H9 (cell line): Measurements from ENCODE around the gene SH3BGRL3. TPM values are rescaled to one million over a fixed set of nuclear protein-coding genes. Genes with fewer than 3 reads are reported as not detected.
A peak's percentile ranks its signal among the peaks of the same experiment; 100 is the strongest.

Source experiments
- DNase-seq: peaks from one replicate; pipeline ENCODE4 v3.0.0-alpha.2; 2017
- H2AFZ ChIP-seq: one replicate; pipeline ENCODE4 v1.6.1; 2013; ENCODE audit warnings: mild to moderate bottlenecking, low read length, control low read depth, moderate library complexity
- H2AK5ac ChIP-seq: 2 replicates; pipeline ENCODE4 v1.6.1; 2013; ENCODE audit warnings: low read length, control low read depth, mixed read lengths; ENCODE audit not compliant: insufficient read length
- H2BK120ac ChIP-seq: one replicate; pipeline ENCODE4 v1.6.1; 2013; ENCODE audit warnings: low read depth, mild to moderate bottlenecking, low read length, control low read depth, inconsistent platforms; ENCODE audit not compliant: poor library complexity, severe bottlenecking
- H2BK12ac ChIP-seq: 2 replicates; pipeline ENCODE4 v1.6.1; 2013; ENCODE audit warnings: low read length, control low read depth, mixed read lengths, low read depth; ENCODE audit not compliant: insufficient read length
- H2BK15ac ChIP-seq: 2 replicates; pipeline ENCODE4 v1.6.1; 2013; ENCODE audit warnings: low read depth, low read length, control low read depth
- H2BK20ac ChIP-seq: one replicate; pipeline ENCODE4 v1.6.1; 2013; ENCODE audit warnings: low read depth, mild to moderate bottlenecking, low read length, control low read depth, inconsistent platforms; ENCODE audit not compliant: poor library complexity, severe bottlenecking
- H2BK5ac ChIP-seq: 2 replicates; pipeline ENCODE4 v1.6.1; 2013; ENCODE audit warnings: low read length, control low read depth, mixed read lengths; ENCODE audit not compliant: insufficient read length
- H3K14ac ChIP-seq: 2 replicates; pipeline ENCODE4 v1.6.1; 2013; ENCODE audit warnings: low read length, control low read depth; ENCODE audit not compliant: insufficient read depth
- H3K18ac ChIP-seq: 2 replicates; pipeline ENCODE4 v1.6.1; 2013; ENCODE audit warnings: low read depth, mild to moderate bottlenecking, mixed read lengths, low read length, control low read depth; ENCODE audit not compliant: insufficient read length
- H3K23ac ChIP-seq: 2 replicates; pipeline ENCODE4 v1.6.1; 2013; ENCODE audit warnings: low read length, control low read depth, mixed read lengths, low read depth; ENCODE audit not compliant: insufficient read length
- H3K23me2 ChIP-seq: 2 replicates; pipeline ENCODE4 v1.6.1; 2013; ENCODE audit warnings: low read depth, mild to moderate bottlenecking, mixed read lengths, low read length, control low read depth; ENCODE audit not compliant: insufficient read length, poor library complexity, severe bottlenecking
- H3K27ac ChIP-seq: 2 replicates; pipeline ENCODE4 v1.5.1; 2013; ENCODE audit warnings: low read length, control low read depth, mixed read lengths, low read depth; ENCODE audit not compliant: insufficient read length
- H3K27me3 ChIP-seq: 2 replicates; pipeline ENCODE4 v1.6.1; 2013; ENCODE audit warnings: low read length, control low read depth, inconsistent platforms; ENCODE audit not compliant: insufficient read depth
- H3K4ac ChIP-seq: 2 replicates; pipeline ENCODE4 v1.6.1; 2013; ENCODE audit warnings: low read depth, mild to moderate bottlenecking, control low read depth, inconsistent platforms, low read length, moderate library complexity
- H3K4me1 ChIP-seq: 2 replicates; pipeline ENCODE4 v1.6.1; 2013; ENCODE audit warnings: low read length, control low read depth, inconsistent platforms; ENCODE audit not compliant: insufficient read depth
- H3K4me2 ChIP-seq: 2 replicates; pipeline ENCODE4 v1.6.1; 2013; ENCODE audit warnings: low read length, control low read depth, mixed read lengths; ENCODE audit not compliant: insufficient read length, insufficient read depth
- H3K56ac ChIP-seq: 2 replicates; pipeline ENCODE4 v1.6.1; 2013; ENCODE audit warnings: low read depth, mild to moderate bottlenecking, mixed read lengths, low read length, control low read depth; ENCODE audit not compliant: insufficient read length
- H3K79me1 ChIP-seq: 2 replicates; pipeline ENCODE4 v1.6.1; 2013; ENCODE audit warnings: low read depth, mild to moderate bottlenecking, moderate library complexity, low read length, control low read depth, inconsistent platforms; ENCODE audit not compliant: insufficient read depth, poor library complexity, severe bottlenecking
- H3K79me2 ChIP-seq: 2 replicates; pipeline ENCODE4 v1.6.1; 2013; ENCODE audit warnings: low read length, control low read depth, inconsistent platforms; ENCODE audit not compliant: insufficient read depth
- H3K9ac ChIP-seq: 2 replicates; pipeline ENCODE4 v1.6.1; 2013; ENCODE audit warnings: low read length, control low read depth, mixed read lengths; ENCODE audit not compliant: insufficient read length; ENCODE audit errors: extremely low read depth
- H3K9me3 ChIP-seq: one replicate; pipeline ENCODE4 v1.6.1; 2013; ENCODE audit warnings: low read depth, low read length, inconsistent platforms; ENCODE audit not compliant: control insufficient read depth
- H3T11ph ChIP-seq: one replicate; pipeline ENCODE4 v1.6.1; 2013; ENCODE audit warnings: mild to moderate bottlenecking, low read length, control low read depth, inconsistent platforms
- H4K20me1 ChIP-seq: one replicate; pipeline ENCODE4 v1.6.1; 2013; ENCODE audit not compliant: control insufficient read depth, insufficient read length, insufficient read depth
- H4K5ac ChIP-seq: 2 replicates; pipeline ENCODE4 v1.6.1; 2013; ENCODE audit warnings: low read depth, mild to moderate bottlenecking, mixed read lengths, low read length, control low read depth; ENCODE audit not compliant: insufficient read length
- H4K8ac ChIP-seq: replicated peaks from 2 replicates; pipeline ENCODE4 v1.6.1; 2013; ENCODE audit warnings: low read length, control low read depth, mixed read lengths, low read depth; ENCODE audit not compliant: insufficient read length
- H4K91ac ChIP-seq: 2 replicates; pipeline ENCODE4 v1.6.1; 2013; ENCODE audit warnings: low read depth, mild to moderate bottlenecking, moderate library complexity, mixed read lengths, low read length, control low read depth; ENCODE audit not compliant: insufficient read length
- H3K27ac Mint-ChIP-seq, 3 experiments: 2 replicates in 2 of 3; 3 replicates in 1 of 3; pipeline ENCODE4 v1.8.0; 2020 to 2021; ENCODE audit warnings: mixed read lengths in 3 of 3, mild to moderate bottlenecking in 1 of 3, moderate library complexity in 1 of 3
- H3K27me3 Mint-ChIP-seq: 2 replicates; pipeline ENCODE4 v1.8.0; 2021; ENCODE audit warnings: low read depth, mild to moderate bottlenecking, moderate library complexity, mixed read lengths
- H3K36me3 Mint-ChIP-seq, 3 experiments: 2 replicates in 2 of 3; 3 replicates in 1 of 3; pipeline ENCODE4 v1.8.0; 2020 to 2021; ENCODE audit warnings: low read depth in 3 of 3, mixed read lengths in 3 of 3; ENCODE audit not compliant: insufficient read depth in 1 of 3
- H3K4me1 Mint-ChIP-seq, 2 experiments: 2 replicates each; pipeline ENCODE4 v1.8.0; 2020; ENCODE audit warnings: mixed read lengths in 2 of 2
- H3K4me3 Mint-ChIP-seq, 2 experiments: 2 replicates in 1 of 2; 3 replicates in 1 of 2; pipeline ENCODE4 v1.8.0; 2020 to 2021; ENCODE audit warnings: mild to moderate bottlenecking in 2 of 2, mixed read lengths in 2 of 2, moderate library complexity in 1 of 2
- H3K9me3 Mint-ChIP-seq, 2 experiments: 2 replicates in 1 of 2; 3 replicates in 1 of 2; pipeline ENCODE4 v1.8.0; 2020; ENCODE audit warnings: mild to moderate bottlenecking in 2 of 2, mixed read lengths in 2 of 2, moderate library complexity in 1 of 2
- CTCF ChIP-seq: fragments of 200-600 bp; sonication (generic); conservative IDR thresholded peaks from 3 replicates; pipeline ENCODE4 v1.8.0; 2021; ENCODE audit warnings: antibody characterized with exemption, mild to moderate bottlenecking
- WGBS: extraction: QIAGEN DNeasy Blood & Tissue Kit; methylation state at CpG from one replicate; pipeline ENCODE4 v1.1.7; 2013; ENCODE audit warnings: missing lambda C conversion rate, low lambda C conversion rate, mixed read lengths; ENCODE audit not compliant: insufficient read length; ENCODE audit errors: extremely low coverage; 5-methylcytosine and 5-hydroxymethylcytosine counted together
- total RNA-seq: library from RNA; stranded (reverse); gene quantifications from 2 replicates; pipeline ENCODE4 v1.2.1, GENCODE V29; 2021

Gene SH3BGRL3
- total RNA-seq, 1 experiment from 2014 or later = 86.3 TPM

- Histone ChIP-seq H3K56ac (no peak overlapping the region), H2BK5ac (no peak overlapping the region), H2BK20ac (no peak overlapping the region), H2AFZ (no peak overlapping the region), H3K4ac (no peak overlapping the region), H3K9ac (no peak overlapping the region), H2BK15ac (no peak overlapping the region), H4K8ac (no peak overlapping the region), H3K4me2 (no peak overlapping the region), H3K79me1 (no peaks in the 10 kb centered on the region), H3K27ac (no peak overlapping the region), H4K20me1 (no peaks in the 10 kb centered on the region), H3K79me2 (no peaks in the 10 kb centered on the region), H3K23ac (no peak overlapping the region), H3K14ac (no peak overlapping the region), H2BK120ac (no peak overlapping the region), H3K9me3 (no peaks in the 10 kb centered on the region), H3K27me3 (no peaks in the 10 kb centered on the region), H3K23me2 (peaks cover 13% of the 10 kb centered on the region), H4K5ac (no peak overlapping the region), H3T11ph (no peak overlapping the region), H4K91ac (no peak overlapping the region), H2AK5ac (no peak overlapping the region), H3K18ac (no peak overlapping the region), H3K4me1 (peaks cover 6% of the 10 kb centered on the region; the same call in 1 of the 2 replicates), H2BK12ac (no peak overlapping the region)
- H3K27me3 Mint-ChIP-seq = no peaks in the 10 kb centered on the region; the same call in 1 of the 2 replicates
- WGBS = no CpG with 5 or more reads among the region's 3 CpGs
- peak overlapping the region in 1 of 2 experiments; percentile 4; a peak in 1 of 5 replicates for H3K4me3 Mint-ChIP-seq
- peak; percentile 93 for DNase-seq
- no peaks in the 10 kb centered on the region for H3K9me3 Mint-ChIP-seq
- peaks cover 31 to 34% of the 10 kb centered on the region in 2 experiments for H3K4me1 Mint-ChIP-seq
- H3K27ac Mint-ChIP-seq = peak overlapping the region in 2 of 3 experiments; percentile 44 to 94; a peak in 4 of 7 replicates
- peak; percentile 78 for TF ChIP-seq CTCF
- H3K36me3 Mint-ChIP-seq = peaks cover 51 to 73% (median 70%) of the 10 kb centered on the region in 3 experiments; a peak in 6 of 7 replicates
Observed at GRCh38 chr1:26275580-26276431, 4.1 kb upstream of the SH3BGRL3 start.
